Cerebellar cortex (tissue), 1 donor: ENCODE results near the gene TMEM50B.
"Not testable (repeated sequence)": the region's sequence is repeated elsewhere in the genome, so short reads cannot be mapped to it uniquely, and the experiment has no call there.

ENCODE experiments used
- DNase-seq: peaks from one replicate; pipeline ENCODE4 v3.0.0-alpha.2; 2015; ENCODE audit warnings: low spot score

Gene TMEM50B

GRCh38 chr21:33478182-33478581, 1.6 kb downstream of the TMEM50B start:
- DNase-seq, result no peak

GRCh38 chr21:33477066-33477465, 2.7 kb downstream of the TMEM50B start:
- no peak for DNase-seq

- DNase-seq, result no peak
These were observed 6.4 kb downstream of the TMEM50B start for GRCh38 chr21:33473344-33473743.

GRCh38 chr21:33470701-33471100, 9.1 kb downstream of the TMEM50B start:
- DNase-seq, result no peak

DNA sequence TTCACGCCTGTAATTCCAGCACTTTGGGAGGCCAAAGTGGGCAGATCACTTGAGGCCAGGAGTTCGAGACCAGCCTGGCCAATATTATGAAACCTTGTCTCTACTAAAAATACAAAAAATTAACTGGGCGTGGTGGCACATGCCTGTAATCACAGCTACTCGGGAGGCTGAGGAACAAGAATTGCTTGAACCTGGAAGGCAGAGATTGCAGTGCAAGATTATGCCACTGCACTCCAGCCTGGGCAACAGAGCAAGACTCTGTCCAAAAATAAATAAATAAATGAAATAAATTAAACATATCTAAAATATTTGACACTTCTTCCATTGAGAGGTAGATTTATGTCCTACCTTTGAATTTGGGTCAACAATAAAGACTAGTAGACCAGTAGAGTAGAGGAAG, 10.6 kb downstream of the TMEM50B start:
- DNase-seq, result not testable (repeated sequence)

DNA sequence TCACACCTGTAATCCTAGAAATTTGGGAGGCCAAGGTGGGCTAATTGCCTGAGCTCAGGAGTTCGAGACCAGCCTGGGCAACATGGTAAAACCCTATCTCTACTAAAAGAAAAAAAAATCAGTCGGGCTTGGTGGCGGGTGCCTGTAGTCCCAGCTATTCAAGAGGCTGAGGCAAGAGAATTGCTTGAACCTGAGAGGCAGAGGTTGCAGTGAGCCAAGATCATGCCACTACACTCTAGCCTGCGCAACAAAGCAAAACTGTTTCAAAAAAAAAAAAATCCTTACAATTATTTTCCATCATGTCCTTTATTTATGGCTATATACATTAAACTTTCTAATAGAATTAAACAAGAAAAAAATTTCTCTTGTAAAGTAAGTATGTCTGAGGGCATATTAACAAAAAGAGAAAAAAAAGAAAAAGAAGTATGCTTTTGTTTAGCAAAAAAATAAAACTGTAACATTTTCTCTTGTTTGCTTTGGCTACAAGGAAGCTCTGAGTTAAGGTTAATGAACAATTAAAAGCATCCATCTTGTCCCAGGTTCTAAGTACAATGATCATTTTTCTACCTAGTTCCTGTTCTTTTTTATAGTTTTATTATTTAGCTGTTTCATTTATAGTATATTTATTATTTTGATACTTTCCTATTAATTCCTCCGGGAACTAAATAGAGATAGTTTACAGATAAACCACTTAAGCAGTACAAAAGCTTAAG, 18.1 kb downstream of the TMEM50B start:
- no peak for DNase-seq

GRCh38 chr21:33458861-33459260, 20.9 kb downstream of the TMEM50B start:
- no peak for DNase-seq

GRCh38 chr21:33455686-33456446, 23.9 kb downstream of the TMEM50B start:
- no peak for DNase-seq

DNA sequence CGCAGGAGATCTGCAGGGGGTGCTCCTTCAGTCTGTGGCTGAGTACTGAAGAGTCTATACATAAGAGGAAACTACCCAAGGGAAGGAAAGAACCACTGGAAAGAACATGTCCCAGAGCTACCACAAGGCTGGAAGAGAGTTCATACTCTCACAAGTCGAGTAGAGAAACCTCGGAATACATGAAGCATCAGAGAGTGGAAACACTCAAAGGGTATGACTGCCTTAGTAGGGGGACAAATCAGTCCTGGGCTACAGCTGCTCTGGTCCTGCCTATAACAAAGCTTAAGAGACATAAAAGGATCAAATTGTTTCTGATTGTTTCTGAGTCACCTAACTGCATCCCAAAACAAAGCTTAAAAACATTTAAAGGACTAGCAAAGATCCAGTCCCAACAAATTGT, 27.4 kb downstream of the TMEM50B start:
- DNase-seq, result no peak

GRCh38 chr21:33451634-33452071, 28.1 kb downstream of the TMEM50B start:
- DNase-seq, result no peak

DNA sequence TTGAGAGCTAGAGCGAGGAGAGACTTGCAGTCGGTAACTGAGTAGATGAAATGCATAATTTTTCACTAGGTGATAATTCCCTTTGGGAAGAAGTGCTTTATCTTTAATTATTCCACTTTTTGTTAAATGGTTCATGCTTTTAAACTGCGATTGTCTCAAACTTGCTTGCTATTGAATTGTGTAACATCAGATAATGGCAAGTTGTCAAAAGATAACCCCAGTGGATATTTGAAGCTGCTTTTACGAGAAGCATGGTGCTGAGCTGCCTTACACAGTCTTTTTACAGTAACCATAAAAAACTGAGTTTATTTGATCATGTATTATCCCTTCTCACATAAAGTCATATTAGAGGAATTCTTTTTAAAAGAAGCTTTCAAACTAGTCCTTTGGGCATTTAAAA, 30.2 kb downstream of the TMEM50B start:
- DNase-seq, result no peak

DNA sequence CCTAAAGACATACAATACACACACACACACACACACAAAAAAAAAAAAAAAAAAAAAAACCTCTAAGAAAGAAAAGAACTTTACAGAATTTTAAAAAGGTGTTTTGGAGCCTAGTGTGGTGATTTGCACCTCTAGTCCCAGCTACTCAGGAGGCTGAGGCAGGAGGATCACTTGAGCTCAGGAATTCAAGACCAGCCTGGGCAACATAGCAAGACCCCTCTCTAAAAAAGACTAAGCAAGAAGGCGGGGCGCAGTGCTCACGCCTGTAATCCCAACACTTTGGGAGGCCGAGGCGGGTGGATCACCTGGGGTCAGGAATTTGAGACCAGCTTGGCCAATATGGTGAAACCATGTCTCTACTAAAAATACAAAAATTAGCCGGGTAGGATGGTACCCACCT, 33.2 kb downstream of the TMEM50B start:
- DNase-seq, result not testable (repeated sequence)

GRCh38 chr21:33444499-33444898, 35.3 kb downstream of the TMEM50B start:
- no peak for DNase-seq

- no peak for DNase-seq
These were observed 36.6 kb downstream of the TMEM50B start for GRCh38 chr21:33443194-33443593.

- no peak for DNase-seq
These were observed 38.0 kb downstream of the TMEM50B start for GRCh38 chr21:33441489-33442477.

- no peak for DNase-seq
These were observed 42.6 kb downstream of the TMEM50B start for GRCh38 chr21:33437140-33437539.

DNA sequence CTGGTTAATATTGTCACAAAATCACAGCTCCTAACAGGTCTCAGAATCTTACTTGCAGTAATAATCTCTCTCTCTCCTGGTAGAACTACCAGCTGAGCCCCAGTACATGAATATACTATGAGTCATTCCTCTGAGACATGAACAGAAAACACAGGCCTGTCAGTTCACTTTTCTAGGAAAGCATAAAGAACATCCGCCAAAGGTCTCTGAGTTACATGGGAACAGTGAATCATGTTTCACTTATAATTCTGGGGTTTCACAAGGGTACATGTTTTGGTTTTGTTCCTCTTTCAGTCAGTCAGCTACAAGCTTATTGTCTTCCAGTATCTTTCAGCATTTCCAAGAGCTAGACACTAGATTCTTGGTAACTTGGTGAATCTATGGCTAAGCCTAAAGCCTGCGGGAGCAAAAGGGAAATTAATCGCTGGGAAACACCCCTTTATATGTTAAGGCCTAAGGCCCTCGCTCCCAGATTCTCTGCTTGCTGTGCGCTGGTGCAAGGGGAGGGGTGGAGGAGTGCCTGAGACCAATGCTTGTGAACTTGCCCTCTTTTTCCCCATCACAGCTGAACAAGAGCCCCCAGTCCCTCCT, 44.9 kb downstream of the TMEM50B start:
- no peak for DNase-seq

DNA sequence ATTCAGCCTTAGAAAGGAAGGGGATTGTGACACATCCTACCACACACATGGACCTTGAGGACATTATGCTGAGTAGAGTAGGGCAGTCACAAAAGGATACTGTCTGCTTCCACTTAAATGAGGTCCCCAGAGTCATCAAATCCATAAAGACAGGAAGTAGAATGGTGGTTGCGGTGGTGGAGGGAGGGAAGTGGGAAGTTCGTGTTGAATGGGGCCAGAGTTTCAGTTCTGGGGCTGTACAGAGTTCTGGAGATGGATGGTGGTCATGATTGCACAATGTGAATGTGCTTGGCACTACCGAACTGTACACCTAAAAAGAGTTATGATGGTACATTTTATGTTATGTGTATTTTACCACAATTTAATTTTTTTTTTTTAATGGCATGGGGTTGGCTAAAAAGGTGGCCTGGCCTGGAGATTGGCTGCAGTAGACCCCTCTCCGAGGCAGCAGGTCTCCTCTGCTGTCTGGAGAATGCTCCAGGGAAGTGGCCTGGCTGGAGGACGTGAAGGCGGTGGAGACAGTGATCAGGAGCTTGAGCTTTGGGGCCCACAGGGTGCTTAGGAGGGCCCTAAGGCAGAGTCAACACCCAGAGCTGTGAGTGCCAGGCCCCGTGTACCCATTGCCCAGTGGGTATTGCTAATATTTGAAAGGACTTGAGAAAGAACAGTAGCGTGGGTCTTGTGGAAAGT, 46.2 kb downstream of the TMEM50B start:
- DNase-seq, result no peak

DNA sequence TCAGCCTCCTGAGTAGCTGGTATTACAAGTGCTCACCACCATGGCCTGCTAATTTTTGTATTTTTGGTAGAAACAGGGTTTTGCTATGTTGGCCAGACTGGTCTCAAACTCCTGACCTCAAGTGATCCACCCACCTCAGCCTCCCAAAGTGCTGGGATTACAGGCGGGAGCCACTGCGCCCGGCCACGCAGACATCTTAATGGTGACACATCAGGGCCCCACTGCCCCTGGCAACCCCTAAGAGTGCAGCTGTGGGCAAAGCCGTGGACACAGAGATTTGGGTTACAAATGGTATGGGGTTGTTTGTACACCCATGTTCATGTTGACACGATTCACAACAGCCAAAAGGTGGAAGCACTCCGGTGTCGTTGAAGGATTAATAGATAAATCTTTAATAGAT, 46.8 kb downstream of the TMEM50B start:
- no peak for DNase-seq

GRCh38 chr21:33432496-33432895, 47.3 kb downstream of the TMEM50B start:
- DNase-seq, result no peak

GRCh38 chr21:33430858-33431257, 48.9 kb downstream of the TMEM50B start:
- no peak for DNase-seq
